Measurements from ENCODE around the gene ALMS1. TPM values are rescaled to one million over a fixed set of nuclear protein-coding genes. Genes with fewer than 3 reads are reported as not detected.
"Not testable (repeated sequence)": the region's sequence is repeated elsewhere in the genome, so short reads cannot be mapped to it uniquely, and the experiment has no call there.

Gene ALMS1
- total and polyA plus RNA-seq, 9 of the 15 experiments (the other 6 are each of a cell fraction or from before 2014, with no cell fraction given) = 1.4 to 26.3 (median 13.6) TPM

GRCh38 chr2:73504850-73505249 is 119.2 kb downstream of the ALMS1 start:
- H3K36me3 ChIP-seq (ENCODE audit: control insufficient read depth, insufficient read depth, low read length); H3K9ac ChIP-seq (ENCODE audit: insufficient read depth in 1 of 2, low read depth in 2 of 2, low read length in 2 of 2); in situ Hi-C loops (cut with MboI); H4K20me1 ChIP-seq (replicated peaks; ENCODE audit: control insufficient read depth, insufficient read depth, low read length); H3K9me1 ChIP-seq (ENCODE audit: control insufficient read depth, insufficient read depth, low read length); BruUV-seq (replicated peaks); DNase-seq (ENCODE audit: extremely low read depth in 1 of 4, low spot score in 3 of 4); ATAC-seq; H3K27ac ChIP-seq (ENCODE audit: extremely low read depth, low read depth, low read length); H3K4me1 ChIP-seq (replicated peaks in 1 of 2; ENCODE audit: control insufficient read depth in 2 of 2, insufficient read depth in 2 of 2, low read length in 2 of 2); H2AFZ ChIP-seq (ENCODE audit: low read depth, low read length); FAIRE-seq; H3K4me2 ChIP-seq (ENCODE audit: insufficient read depth, low read length); CTCF ChIA-PET (ENCODE audit: low intra/inter-chr PET ratio); intact Hi-C loops (cut with micrococcal nuclease); POLR2A ChIA-PET; H3K9me3 ChIP-seq (replicated peaks; ENCODE audit: control insufficient read depth, insufficient read depth, low read depth, low read length); H3K27me3 ChIP-seq (ENCODE audit: control insufficient read depth in 2 of 2, insufficient read depth in 2 of 2, low read length in 2 of 2); H3K4me3 ChIP-seq; H3K79me2 ChIP-seq (ENCODE audit: control insufficient read depth, insufficient read depth, low read length): not testable (repeated sequence)
- TF ChIP-seq ZNF146 (CRISPR knock-in tag; IDR thresholded peaks at IDR 0.05; ENCODE audit: unreplicated experiment) = peak; percentile 79
- 27% methylated on average over 2 of the region's 2 CpGs for WGBS (ENCODE audit: insufficient coverage, low coverage, missing lambda C conversion rate)

GRCh38 chr2:73510470-73510869 is 124.8 kb downstream of the ALMS1 start:
- H3K27ac ChIP-seq (ENCODE audit: extremely low read depth, low read depth, low read length); H3K4me3 ChIP-seq; CTCF ChIA-PET (ENCODE audit: low intra/inter-chr PET ratio): not testable (repeated sequence)

More at GRCh38 chr2:73510470-73510869, 124.8 kb downstream of the ALMS1 start:
- H2AFZ ChIP-seq (ENCODE audit: low read depth, low read length); H3K9me1 ChIP-seq (ENCODE audit: control insufficient read depth, insufficient read depth, low read length); BruUV-seq (replicated peaks); H3K9ac ChIP-seq (ENCODE audit: insufficient read depth in 1 of 2, low read depth in 2 of 2, low read length in 2 of 2); FAIRE-seq; DNase-seq (ENCODE audit: extremely low read depth in 1 of 4, low spot score in 3 of 4); H3K79me2 ChIP-seq (ENCODE audit: control insufficient read depth, insufficient read depth, low read length); H3K4me2 ChIP-seq (ENCODE audit: insufficient read depth, low read length); H3K36me3 ChIP-seq (ENCODE audit: control insufficient read depth, insufficient read depth, low read length); H3K4me1 ChIP-seq (replicated peaks in 1 of 2; ENCODE audit: control insufficient read depth in 2 of 2, insufficient read depth in 2 of 2, low read length in 2 of 2); ATAC-seq; H4K20me1 ChIP-seq (replicated peaks; ENCODE audit: control insufficient read depth, insufficient read depth, low read length); in situ Hi-C loops (cut with MboI); H3K27me3 ChIP-seq (ENCODE audit: control insufficient read depth in 2 of 2, insufficient read depth in 2 of 2, low read length in 2 of 2); POLR2A ChIA-PET; H3K9me3 ChIP-seq (replicated peaks; ENCODE audit: control insufficient read depth, insufficient read depth, low read depth, low read length); intact Hi-C loops (cut with micrococcal nuclease): not testable (repeated sequence)
- 23% methylated on average over 5 of the region's 5 CpGs for WGBS (ENCODE audit: insufficient coverage, low coverage, missing lambda C conversion rate)
- peak in 2 of 3 experiments; percentile 18 to 31; a peak in 2 of 6 replicates for TF ChIP-seq CTCF (IDR thresholded peaks at IDR 0.05 in 2 of 3, conservative IDR thresholded peaks at IDR 0.05 in 1 of 3; ENCODE audit: insufficient read depth in 2 of 3, low read depth in 1 of 3, low read length in 3 of 3)

Measured in K562 (cell line).